Neural progenitor cell (in vitro differentiated cells): ENCODE results near the gene ABCA3. TPM values are rescaled to one million over a fixed set of nuclear protein-coding genes. Genes with fewer than 3 reads are reported as not detected.
A peak's percentile ranks its signal among the peaks of the same experiment; 100 is the strongest.

Experiments used
- DNase-seq: peaks from one replicate; pipeline ENCODE4 v3.0.0-alpha.2; 2016; ENCODE audit warnings: low spot score
- H2AFZ ChIP-seq: fragments of 200-600 bp; sonication (generic); replicated peaks from 2 replicates; pipeline ENCODE4 v1.6.1; 2016; ENCODE audit warnings: antibody characterized with exemption
- H3F3A ChIP-seq: fragments of 200-600 bp; sonication (generic); 2 replicates; pipeline ENCODE4 v1.6.1; 2016; ENCODE audit warnings: antibody characterized with exemption, low read depth
- H3K27ac ChIP-seq: fragments of 200-600 bp; sonication (generic); 2 replicates; pipeline ENCODE4 v1.5.1; 2016; ENCODE audit warnings: mild to moderate bottlenecking
- H3K27me3 ChIP-seq: fragments of 200-600 bp; sonication (generic); 2 replicates; pipeline ENCODE4 v1.6.1; 2016; ENCODE audit warnings: mild to moderate bottlenecking, moderate library complexity
- H3K36me3 ChIP-seq: fragments of 200-600 bp; sonication (generic); 2 replicates; pipeline ENCODE4 v1.5.1; 2016
- H3K4me1 ChIP-seq: fragments of 200-600 bp; sonication (generic); 2 replicates; pipeline ENCODE4 v1.6.1; 2016; ENCODE audit warnings: mixed run types
- H3K4me2 ChIP-seq: fragments of 200-600 bp; sonication (generic); 2 replicates; pipeline ENCODE4 v1.6.1; 2016
- H3K4me3 ChIP-seq: fragments of 200-600 bp; sonication (generic); 2 replicates; pipeline ENCODE4 v1.5.1; 2016
- H3K79me2 ChIP-seq: fragments of 200-600 bp; sonication (generic); 2 replicates; pipeline ENCODE4 v1.6.1; 2016; ENCODE audit warnings: low read depth
- H3K9ac ChIP-seq: fragments of 200-600 bp; sonication (generic); 2 replicates; pipeline ENCODE4 v1.6.1; 2016
- H3K9me3 ChIP-seq: fragments of 200-600 bp; sonication (generic); 2 replicates; pipeline ENCODE4 v1.5.1; 2016; ENCODE audit warnings: low read depth
- H4K20me1 ChIP-seq: fragments of 200-600 bp; sonication (generic); 2 replicates; pipeline ENCODE4 v1.6.1; 2016; ENCODE audit warnings: low read depth
- H3K27ac Mint-ChIP-seq: 3 replicates; pipeline ENCODE4 v1.8.0; 2021; ENCODE audit warnings: mixed read lengths
- H3K27me3 Mint-ChIP-seq: 2 replicates; pipeline ENCODE4 v1.8.0; 2022; ENCODE audit warnings: low read depth, mild to moderate bottlenecking, inconsistent platforms, moderate library complexity, mixed read lengths; ENCODE audit not compliant: insufficient read depth
- H3K36me3 Mint-ChIP-seq: 3 replicates; pipeline ENCODE4 v1.8.0; 2021; ENCODE audit warnings: mixed read lengths
- H3K4me1 Mint-ChIP-seq: 3 replicates; pipeline ENCODE4 v1.8.0; 2021; ENCODE audit warnings: mixed read lengths
- H3K4me3 Mint-ChIP-seq: 3 replicates; pipeline ENCODE4 v1.8.0; 2021; ENCODE audit warnings: mild to moderate bottlenecking, moderate library complexity, mixed read lengths
- H3K9me3 Mint-ChIP-seq: 3 replicates; pipeline ENCODE4 v1.8.0; 2020; ENCODE audit warnings: mixed read lengths
- EZH2 ChIP-seq: fragments of 200-600 bp; sonication (generic); IDR thresholded peaks from 2 replicates; pipeline ENCODE4 v1.6.1; 2017; ENCODE audit warnings: antibody characterized with exemption, mild to moderate bottlenecking, moderate library complexity
- EZH2phosphoT487 ChIP-seq: fragments of 200-600 bp; sonication (generic); IDR thresholded peaks from 2 replicates; pipeline ENCODE4 v1.6.1; 2017; ENCODE audit warnings: antibody characterized with exemption
- total RNA-seq: library from RNA; depleted of rRNA; stranded (reverse); fragments of >200 nt; gene quantifications from 2 replicates; pipeline ENCODE4 v1.2.3, GENCODE V29; 2015; ENCODE audit warnings: low replicate concordance
- TF ChIP-seq, protein P1 (sequence below): fragments of 200-600 bp; sonication (generic); IDR thresholded peaks from 2 replicates; pipeline ENCODE4 v1.5.1; 2017; ENCODE audit warnings: antibody characterized with exemption, mild to moderate bottlenecking

The ABCA3 gene
- total RNA-seq, 1 donor from 2014 or later: 9.7 TPM

DNA sequence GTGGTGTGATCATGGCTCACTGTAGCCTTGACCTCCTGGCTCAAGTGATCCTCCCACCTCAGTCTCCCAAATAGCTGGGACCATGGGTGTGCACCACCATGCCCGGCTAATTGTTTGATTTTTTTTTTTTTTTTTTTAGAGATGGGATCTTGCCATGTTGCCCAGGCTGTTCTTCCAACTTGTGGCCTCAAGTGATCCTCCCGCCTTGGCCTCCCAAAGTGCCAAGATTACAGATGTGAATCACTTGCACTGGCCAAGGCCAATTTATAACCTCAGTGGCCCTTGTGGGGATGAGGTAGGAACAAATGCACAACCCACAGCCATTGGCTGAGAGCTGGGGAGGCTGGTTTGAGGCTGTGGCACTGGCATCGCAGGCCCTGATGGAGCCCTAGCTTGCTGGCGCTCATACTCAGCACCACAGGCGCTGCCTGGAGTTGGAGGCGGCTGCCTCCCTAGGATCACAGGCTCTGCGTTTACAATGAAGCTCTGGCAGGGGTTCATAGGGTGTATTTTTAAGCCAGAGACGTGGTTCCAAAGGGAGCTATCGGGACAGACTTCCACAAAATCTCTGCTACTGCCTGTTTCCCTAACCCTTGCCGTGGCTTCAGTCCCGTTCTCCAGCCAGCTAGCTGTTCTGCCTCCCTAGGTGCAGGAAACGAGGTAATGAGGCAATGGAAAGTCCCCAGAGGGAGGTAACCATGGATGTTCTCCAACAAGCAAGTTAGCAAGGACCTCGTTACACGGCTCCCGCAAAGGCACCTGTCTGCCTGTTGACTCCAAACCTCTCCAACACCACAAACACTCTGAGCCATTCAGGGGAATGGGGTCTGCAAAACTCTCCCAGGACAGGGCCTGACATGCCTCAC, 2.9 kb downstream of the ABCA3 start:
- Histone ChIP-seq H3K4me1 (no peaks in the 10 kb centered on the region), H3K9ac (no peak overlapping the region), H3K27ac (no peak overlapping the region), H3K36me3 (no peaks in the 10 kb centered on the region), H3K79me2 (no peaks in the 10 kb centered on the region), H2AFZ (no peak overlapping the region), H3F3A (peaks cover 20% of the 10 kb centered on the region), H3K9me3 (no peaks in the 10 kb centered on the region), H3K4me2 (no peak overlapping the region), H3K4me3 (no peak overlapping the region), H4K20me1 (no peaks in the 10 kb centered on the region), H3K27me3 (peaks cover 48% of the 10 kb centered on the region)
- H3K4me1 Mint-ChIP-seq: peaks cover 17% of the 10 kb centered on the region
- DNase-seq: no peak
- H3K36me3 Mint-ChIP-seq: peaks cover 3% of the 10 kb centered on the region
- H3K27me3 Mint-ChIP-seq: peaks cover 9% of the 10 kb centered on the region
- peak overlapping the region; percentile 78 for H3K4me3 Mint-ChIP-seq
- H3K27ac Mint-ChIP-seq: no peak overlapping the region
- TF ChIP-seq, protein P1, sequence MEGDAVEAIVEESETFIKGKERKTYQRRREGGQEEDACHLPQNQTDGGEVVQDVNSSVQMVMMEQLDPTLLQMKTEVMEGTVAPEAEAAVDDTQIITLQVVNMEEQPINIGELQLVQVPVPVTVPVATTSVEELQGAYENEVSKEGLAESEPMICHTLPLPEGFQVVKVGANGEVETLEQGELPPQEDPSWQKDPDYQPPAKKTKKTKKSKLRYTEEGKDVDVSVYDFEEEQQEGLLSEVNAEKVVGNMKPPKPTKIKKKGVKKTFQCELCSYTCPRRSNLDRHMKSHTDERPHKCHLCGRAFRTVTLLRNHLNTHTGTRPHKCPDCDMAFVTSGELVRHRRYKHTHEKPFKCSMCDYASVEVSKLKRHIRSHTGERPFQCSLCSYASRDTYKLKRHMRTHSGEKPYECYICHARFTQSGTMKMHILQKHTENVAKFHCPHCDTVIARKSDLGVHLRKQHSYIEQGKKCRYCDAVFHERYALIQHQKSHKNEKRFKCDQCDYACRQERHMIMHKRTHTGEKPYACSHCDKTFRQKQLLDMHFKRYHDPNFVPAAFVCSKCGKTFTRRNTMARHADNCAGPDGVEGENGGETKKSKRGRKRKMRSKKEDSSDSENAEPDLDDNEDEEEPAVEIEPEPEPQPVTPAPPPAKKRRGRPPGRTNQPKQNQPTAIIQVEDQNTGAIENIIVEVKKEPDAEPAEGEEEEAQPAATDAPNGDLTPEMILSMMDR: no peak
- TF ChIP-seq EZH2phosphoT487 (no peak), EZH2 (no peak)
- H3K9me3 Mint-ChIP-seq: peaks cover 3% of the 10 kb centered on the region

DNA sequence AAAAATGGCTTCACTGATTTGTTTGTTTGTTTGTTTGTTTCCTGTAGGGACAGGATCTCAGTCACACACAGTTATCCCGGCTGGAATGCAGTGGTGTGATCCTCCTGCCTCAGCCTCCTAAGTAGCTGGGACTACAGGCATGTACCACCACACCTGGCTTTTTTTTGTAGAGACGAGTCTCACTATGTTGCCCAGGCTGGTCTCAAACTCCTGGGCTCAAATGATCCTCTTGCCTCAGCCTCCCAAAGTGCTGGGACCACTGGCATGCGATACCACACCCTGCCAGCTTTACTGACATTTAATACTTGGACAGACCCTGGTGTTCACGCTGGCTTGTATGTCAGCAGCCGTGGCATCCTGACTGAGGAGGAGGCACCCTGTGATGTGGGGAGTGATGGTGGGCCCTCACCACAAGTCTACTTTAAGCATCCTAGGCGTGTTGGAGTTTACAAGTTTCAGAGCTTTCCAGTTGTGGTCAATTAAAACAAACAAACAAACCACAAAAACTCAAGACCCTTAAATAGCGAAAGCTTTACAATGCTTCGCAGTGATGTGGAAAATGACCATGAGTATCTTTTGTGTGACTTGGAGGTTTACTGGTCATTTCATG, 5.1 kb downstream of the ABCA3 start:
- Histone ChIP-seq H3K27me3 (peaks cover 30% of the 10 kb centered on the region), H3K4me3 (no peak overlapping the region), H3K9ac (no peak overlapping the region), H3K36me3 (no peaks in the 10 kb centered on the region), H3F3A (peaks cover 13% of the 10 kb centered on the region), H3K79me2 (no peaks in the 10 kb centered on the region), H3K4me1 (no peaks in the 10 kb centered on the region), H4K20me1 (no peaks in the 10 kb centered on the region), H3K9me3 (no peaks in the 10 kb centered on the region), H3K4me2 (no peak overlapping the region), H3K27ac (no peak overlapping the region), H2AFZ (no peak overlapping the region)
- H3K9me3 Mint-ChIP-seq: no peaks in the 10 kb centered on the region
- TF ChIP-seq EZH2phosphoT487: no peak
- TF ChIP-seq EZH2: no peak
- TF ChIP-seq, protein P1: no peak
- no peak for DNase-seq
- peaks cover 7% of the 10 kb centered on the region for H3K27me3 Mint-ChIP-seq
- H3K4me3 Mint-ChIP-seq: no peak overlapping the region
- peaks cover 3% of the 10 kb centered on the region for H3K36me3 Mint-ChIP-seq
- peaks cover 17% of the 10 kb centered on the region for H3K4me1 Mint-ChIP-seq
- H3K27ac Mint-ChIP-seq: no peak overlapping the region

DNA sequence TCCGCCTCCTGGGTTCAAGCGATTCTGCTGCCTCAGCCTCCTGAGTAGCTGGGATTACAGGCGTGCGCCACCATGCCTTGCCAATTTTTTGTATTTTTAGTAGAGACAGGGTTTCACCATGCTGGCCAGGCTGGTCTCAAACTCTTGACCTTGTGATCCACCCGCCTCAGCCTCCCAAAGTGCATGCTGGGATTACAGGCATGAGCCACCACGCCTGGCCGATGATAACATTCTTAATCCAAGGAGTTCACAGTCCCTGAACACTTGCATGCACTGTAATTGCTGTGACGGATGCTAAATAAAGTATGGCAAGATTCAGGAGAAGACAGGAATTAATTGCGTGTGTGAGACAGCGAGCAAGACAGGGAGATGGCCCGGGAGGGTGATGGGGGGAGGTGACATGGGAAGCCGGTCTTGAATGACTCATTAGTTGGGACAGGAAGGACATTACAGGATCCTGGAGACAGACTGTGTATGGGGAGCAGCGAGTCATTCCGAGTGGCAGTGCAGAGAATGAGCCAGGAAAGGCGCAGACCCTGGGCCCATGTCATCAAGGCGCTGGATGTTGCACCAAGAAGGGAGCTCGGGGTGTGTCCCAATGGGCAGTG, 6.7 kb downstream of the ABCA3 start:
- H3K27me3 ChIP-seq: peaks cover 16% of the 10 kb centered on the region
- H3K79me2 ChIP-seq: no peaks in the 10 kb centered on the region
- H2AFZ ChIP-seq: no peak overlapping the region
- H3K27me3 Mint-ChIP-seq: peaks cover 4% of the 10 kb centered on the region
- no peak overlapping the region for H3K4me3 Mint-ChIP-seq
- H3K4me1 Mint-ChIP-seq: peaks cover 9% of the 10 kb centered on the region
- H3K4me3 ChIP-seq: no peak overlapping the region
- no peaks in the 10 kb centered on the region for H4K20me1 ChIP-seq
- H3K9me3 ChIP-seq: no peaks in the 10 kb centered on the region
- no peak for DNase-seq
- no peak for TF ChIP-seq EZH2
- TF ChIP-seq, protein P1: no peak
- no peak for TF ChIP-seq EZH2phosphoT487
- no peaks in the 10 kb centered on the region for H3K9me3 Mint-ChIP-seq
- no peak overlapping the region for H3K4me2 ChIP-seq
- H3K27ac ChIP-seq: no peak overlapping the region
- H3K27ac Mint-ChIP-seq: no peak overlapping the region
- H3K36me3 ChIP-seq: no peaks in the 10 kb centered on the region
- H3K4me1 ChIP-seq: no peaks in the 10 kb centered on the region
- no peaks in the 10 kb centered on the region for H3K36me3 Mint-ChIP-seq
- H3F3A ChIP-seq: no peaks in the 10 kb centered on the region
- H3K9ac ChIP-seq: no peak overlapping the region
